Liver (tissue), 9 donors: ENCODE data around the gene NOP14. TPM values are rescaled to one million over a fixed set of nuclear protein-coding genes. Genes with fewer than 3 reads are reported as not detected.

Experiments
- DNase-seq: peaks from one replicate; pipeline ENCODE4 v3.0.0-alpha.2; 2017; ENCODE audit warnings: low spot score
- H3K27ac ChIP-seq, 2 donors: one replicate each; pipeline ENCODE4 v1.7.0; 2013; ENCODE audit warnings: inconsistent platforms in 2 of 2, low read length in 2 of 2, control low read depth in 1 of 2, low read depth in 1 of 2, mild to moderate bottlenecking in 1 of 2
- H3K27me3 ChIP-seq, 4 donors: one replicate each; pipeline versions ENCODE4 v1.6.1 to v1.7.0; 2013; ENCODE audit warnings: low read length in 3 of 4, inconsistent platforms in 1 of 4, mild to moderate bottlenecking in 1 of 4, moderate library complexity in 1 of 4; ENCODE audit not compliant: control insufficient read depth in 4 of 4, insufficient read depth in 4 of 4
- H3K36me3 ChIP-seq, 4 donors: one replicate each; pipeline versions ENCODE4 v1.6.1 to v1.7.0; 2013; ENCODE audit warnings: low read length in 3 of 4, mild to moderate bottlenecking in 3 of 4, low read depth in 1 of 4, moderate library complexity in 1 of 4; ENCODE audit not compliant: control insufficient read depth in 4 of 4, insufficient read depth in 3 of 4
- H3K4me1 ChIP-seq, 4 donors: one replicate each; pipeline versions ENCODE4 v1.6.1 to v1.7.0; 2013; ENCODE audit warnings: low read length in 3 of 4, mild to moderate bottlenecking in 3 of 4, moderate library complexity in 1 of 4; ENCODE audit not compliant: control insufficient read depth in 4 of 4, insufficient read depth in 4 of 4
- H3K4me3 ChIP-seq, 3 donors: one replicate each; pipeline versions ENCODE4 v1.6.1 to v1.7.0; 2013; ENCODE audit warnings: low read length in 3 of 3, control low read depth in 1 of 3, low read depth in 1 of 3, mild to moderate bottlenecking in 1 of 3
- H3K9ac ChIP-seq, 2 donors: one replicate each; pipeline ENCODE4 v1.7.0; 2013; ENCODE audit warnings: low read length in 2 of 2, mild to moderate bottlenecking in 2 of 2, moderate library complexity in 2 of 2, control low read depth in 1 of 2, low read depth in 1 of 2
- H3K9me3 ChIP-seq, 4 donors: one replicate each; pipeline versions ENCODE4 v1.6.1 to v1.7.0; 2013; ENCODE audit warnings: low read length in 3 of 4; ENCODE audit not compliant: control insufficient read depth in 4 of 4
- CTCF ChIP-seq: fragments of 150-350 bp; IDR thresholded peaks from 2 replicates; pipeline ENCODE4 v1.5.1; 2017; ENCODE audit warnings: improper control_type of control experiment, low read depth, low read length; ENCODE audit not compliant: missing input control
- EGR1 ChIP-seq, 2 donors: IDR thresholded peaks; 2 replicates each; pipeline ENCODE4 v1.6.1; 2016 to 2018; ENCODE audit warnings: antibody characterized with exemption in 2 of 2, low read depth in 2 of 2
- FOXA1 ChIP-seq: IDR thresholded peaks from 2 replicates; pipeline ENCODE4 v1.6.1; 2016; ENCODE audit warnings: antibody characterized with exemption
- FOXA2 ChIP-seq: IDR thresholded peaks from 2 replicates; pipeline ENCODE4 v1.6.1; 2016; ENCODE audit warnings: antibody characterized with exemption
- GABPA ChIP-seq, 2 donors: IDR thresholded peaks in 1 of 2; conservative IDR thresholded peaks in 1 of 2; 2 replicates each; pipeline ENCODE4 v1.6.1; 2016; ENCODE audit warnings: antibody characterized with exemption in 2 of 2, mild to moderate bottlenecking in 1 of 2, moderate library complexity in 1 of 2
- HNF4A ChIP-seq, 2 donors: conservative IDR thresholded peaks; 2 replicates each; pipeline ENCODE4 v1.6.1; 2016; ENCODE audit warnings: antibody characterized with exemption in 2 of 2, mild to moderate bottlenecking in 2 of 2
- HNF4G ChIP-seq: IDR thresholded peaks from 2 replicates; pipeline ENCODE4 v1.6.1; 2016; ENCODE audit warnings: antibody characterized with exemption
- JUND ChIP-seq, 2 donors: IDR thresholded peaks; 2 replicates each; pipeline ENCODE4 v1.6.1; 2016; ENCODE audit warnings: antibody characterized with exemption in 2 of 2
- MAX ChIP-seq: IDR thresholded peaks from 2 replicates; pipeline ENCODE4 v1.6.1; 2016; ENCODE audit warnings: antibody characterized with exemption
- NR2F2 ChIP-seq: IDR thresholded peaks from 2 replicates; pipeline ENCODE4 v1.6.1; 2016; ENCODE audit warnings: antibody characterized with exemption
- RAD21 ChIP-seq, 2 donors: IDR thresholded peaks; 2 replicates each; pipeline ENCODE4 v1.6.1; 2016; ENCODE audit warnings: antibody characterized with exemption in 2 of 2, mild to moderate bottlenecking in 2 of 2
- REST ChIP-seq: IDR thresholded peaks from 2 replicates; pipeline ENCODE4 v1.6.1; 2016; ENCODE audit warnings: antibody characterized with exemption, mild to moderate bottlenecking
- RXRA ChIP-seq, 2 donors: IDR thresholded peaks; 2 replicates each; pipeline ENCODE4 v1.6.1; 2017 to 2018; ENCODE audit warnings: antibody characterized with exemption in 2 of 2, mild to moderate bottlenecking in 1 of 2
- SP1 ChIP-seq: IDR thresholded peaks from 2 replicates; pipeline ENCODE4 v1.6.1; 2018; ENCODE audit warnings: antibody characterized with exemption, mild to moderate bottlenecking
- TAF1 ChIP-seq: conservative IDR thresholded peaks from 2 replicates; pipeline ENCODE4 v1.6.1; 2016; ENCODE audit warnings: antibody characterized with exemption, mild to moderate bottlenecking
- YY1 ChIP-seq: IDR thresholded peaks from 2 replicates; pipeline ENCODE4 v1.6.1; 2016; ENCODE audit warnings: antibody characterized with exemption, mild to moderate bottlenecking
- ZBTB33 ChIP-seq: IDR thresholded peaks from 2 replicates; pipeline ENCODE4 v1.6.1; 2016; ENCODE audit warnings: antibody characterized with exemption
- WGBS: extraction: QIAGEN DNeasy Blood & Tissue Kit; methylation state at CpG from one replicate; pipeline ENCODE4 v1.1.7; 2013; 5-methylcytosine and 5-hydroxymethylcytosine counted together
- polyA plus RNA-seq, 2 donors: library from polyadenylated mRNA; stranded (reverse) in 1 of 2; unstranded in 1 of 2; fragments of 200-250 nt in 1 of 2; fragments of >200 nt in 1 of 2; fragmentation: Nextera tagmentation in 1 of 2; extraction: Ambion mirVana in 1 of 2; gene quantifications; one replicate each; pipeline versions ENCODE4 v1.2.1 to v1.2.3, GENCODE V29; 2013 to 2015
- total RNA-seq, 2 donors: library from RNA; depleted of rRNA; stranded (reverse); fragments of >200 nt; gene quantifications; one replicate each; pipeline ENCODE4 v1.2.3, GENCODE V29; 2014
- TF ChIP-seq, protein P1 (sequence below): IDR thresholded peaks from 2 replicates; pipeline ENCODE4 v1.6.1; 2016; ENCODE audit warnings: antibody characterized with exemption
- donor health status: healthy.
- donor health status: healthy.
- donor health status: healthy.
- donor health status: healthy.
- donor health status: healthy.

The NOP14 gene
- total and polyA plus RNA-seq, 4 donors: 10.5 to 22.9 (median 14.4) TPM

GRCh38 chr4:2923668-2924173 is 39.5 kb downstream of the NOP14 start:
- DNase-seq: no peak
- Histone ChIP-seq H3K9me3 (no peaks in the 10 kb centered on the region), H3K4me3 (no peak overlapping the region), H3K27me3 (no peaks in the 10 kb centered on the region), H3K27ac (no peak overlapping the region), H3K9ac (no peak overlapping the region), H3K36me3 (peaks cover 12 to 31% (median 22%) of the 10 kb centered on the region in 4 donors), H3K4me1 (peaks cover 0 to 11% (median 5%) of the 10 kb centered on the region in 4 donors)
- 93% methylated on average over 16 of the region's 16 CpGs for WGBS
- TF ChIP-seq NR2F2 (no peak), FOXA2 (no peak), SP1 (no peak), JUND (IDR thresholded peaks at IDR 0.05) (no peak), MAX (no peak), CTCF (no peak), YY1 (no peak), EGR1 (IDR thresholded peaks at IDR 0.05; ENCODE audit: low read depth in 2 of 2) (no peak), HNF4A (conservative IDR thresholded peaks at IDR 0.05) (no peak), ZBTB33 (no peak), GABPA (IDR thresholded peaks at IDR 0.05 in 1 of 2, conservative IDR thresholded peaks at IDR 0.05 in 1 of 2) (no peak), RAD21 (IDR thresholded peaks at IDR 0.05) (no peak), TAF1 (no peak), RXRA (IDR thresholded peaks at IDR 0.05) (no peak), HNF4G (no peak), REST (no peak), FOXA1 (no peak)
- TF ChIP-seq, protein P1, sequence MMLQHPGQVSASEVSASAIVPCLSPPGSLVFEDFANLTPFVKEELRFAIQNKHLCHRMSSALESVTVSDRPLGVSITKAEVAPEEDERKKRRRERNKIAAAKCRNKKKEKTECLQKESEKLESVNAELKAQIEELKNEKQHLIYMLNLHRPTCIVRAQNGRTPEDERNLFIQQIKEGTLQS: no peak
